HG03354 (cell line): ENCODE measurements around the gene SRPRA.

Source experiments
- ATAC-seq: cut with Tn5 transposase; IDR thresholded peaks from one replicate; pipeline ENCODE4 v1.9.1; 2021; ENCODE audit warnings: mild to moderate bottlenecking; ENCODE audit not compliant: unreplicated experiment, poor library complexity, severe bottlenecking

SRPRA gene

GRCh38 chr11:126233391-126233790 is 35.3 kb downstream of the SRPRA start:
- ATAC-seq, result no peak

GRCh38 chr11:126232683-126233082 is 36.0 kb downstream of the SRPRA start:
- ATAC-seq, result no peak

- no peak for ATAC-seq
These were observed 36.8 kb downstream of the SRPRA start for GRCh38 chr11:126231725-126232459.

- no peak for ATAC-seq
These were observed 38.7 kb downstream of the SRPRA start for GRCh38 chr11:126229858-126230540.

- no peak for ATAC-seq
These were observed 42.2 kb downstream of the SRPRA start for GRCh38 chr11:126226334-126227084.

- ATAC-seq, result no peak
These were observed 43.4 kb downstream of the SRPRA start for GRCh38 chr11:126225295-126225665.

GRCh38 chr11:126224647-126225294 is 43.9 kb downstream of the SRPRA start:
- no peak for ATAC-seq

- ATAC-seq, result no peak
These were observed 49.1 kb downstream of the SRPRA start for GRCh38 chr11:126219547-126219946.

GRCh38 chr11:126217491-126217890 is 51.2 kb downstream of the SRPRA start:
- ATAC-seq, result no peak

- no peak for ATAC-seq
These were observed 52.0 kb downstream of the SRPRA start for GRCh38 chr11:126216526-126217305.

GRCh38 chr11:126214841-126215240 is 53.9 kb downstream of the SRPRA start:
- ATAC-seq, result no peak

- no peak for ATAC-seq
These were observed 54.3 kb downstream of the SRPRA start for GRCh38 chr11:126214441-126214840.
